Activated CD8-positive, alpha-beta memory T cell treated with anti-CD3 and anti-CD28 coated beads for 36 hours (primary cell): ENCODE results near the gene KLHDC10. TPM values are rescaled to one million over a fixed set of nuclear protein-coding genes. Genes with fewer than 3 reads are reported as not detected.
"Not testable (repeated sequence)": the region's sequence is repeated elsewhere in the genome, so short reads cannot be mapped to it uniquely, and the experiment has no call there.

ENCODE experiments used
- CTCF ChIA-PET: fragments of 350-600 bp; sonication (Branson Sonifier 250); formaldehyde crosslinking; loops from one replicate; lab custom pipeline; 2021; ENCODE audit warnings: antibody characterized with exemption; lab: Charles Lee
- POLR2A ChIA-PET: fragments of 350-600 bp; sonication (Branson Sonifier 250); formaldehyde crosslinking; loops from one replicate; lab custom pipeline; 2021; ENCODE audit warnings: antibody characterized with exemption; lab: Charles Lee
- total RNA-seq, 2 experiments: library from RNA; stranded (reverse); gene quantifications; one replicate each; pipeline ENCODE4 v1.2.3, GENCODE V29; 2021

The KLHDC10 gene
- 10 to 100 TPM; 17.9 TPM for total RNA-seq

GRCh38 chr7:130069978-130070860 is at the start of gene KLHDC10:
TSS of gene KLHDC10 (plus strand) at chr7:130070534. CDS start at chr7:130070644, 110 bp downstream.
- POLR2A ChIA-PET: interaction anchor here (0.6 to 0.9 kb wide), 2 partner anchors 19 to 135 kb away, joined by 3 to 4 read pairs; partner anchors contain the start of genes TMEM209 and ZC3HC1
- CTCF ChIA-PET: interaction anchor here (1.8 kb wide), 1 partner anchor 688 kb away, joined by 8 read pairs; no protein-coding TSS in a partner anchor

DNA sequence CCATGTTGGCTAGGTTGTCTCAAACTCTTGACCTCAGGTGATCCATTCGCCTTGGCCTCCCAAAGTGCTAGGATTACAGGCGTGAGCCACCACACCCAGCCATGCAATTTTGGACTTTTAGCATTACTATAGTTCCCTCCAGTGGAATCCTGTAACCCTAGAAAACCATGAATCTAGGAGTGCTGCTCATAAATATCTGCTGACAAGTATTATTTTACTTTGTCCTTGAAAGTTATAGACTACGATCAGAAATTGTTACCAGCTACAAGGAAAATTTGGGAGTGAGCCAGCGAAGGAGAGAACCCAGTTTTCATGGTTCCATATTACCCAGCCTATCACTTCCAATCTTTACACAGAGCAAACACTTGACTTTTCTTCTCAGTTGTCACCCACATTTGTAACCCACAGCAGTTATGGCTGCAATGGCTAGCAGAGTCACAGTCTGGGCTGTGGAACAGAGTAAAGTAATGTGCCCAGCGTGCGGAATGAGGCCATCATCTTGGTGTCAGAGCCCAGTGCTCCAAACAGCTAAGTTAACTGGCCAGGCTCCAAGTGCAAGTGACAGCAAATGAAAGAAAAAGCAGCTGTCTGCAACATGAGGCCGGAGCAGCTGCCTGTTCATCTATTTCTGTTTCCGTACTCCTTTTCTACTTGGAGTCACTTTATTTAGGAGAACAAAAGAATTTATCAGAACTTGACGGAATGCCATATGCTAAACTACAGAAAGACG is 49.1 kb upstream of the KLHDC10 start:
- POLR2A ChIA-PET: no interaction called here
- CTCF ChIA-PET: interaction anchor here (0.7 kb wide), 2 partner anchors 12 to 129 kb away, joined by 3 to 4 read pairs; no protein-coding TSS in a partner anchor

- ChIA-PET CTCF (no interaction called here), POLR2A (no interaction called here)
These were observed 48.2 kb upstream of the KLHDC10 start for GRCh38 chr7:130022115-130022514.

- POLR2A ChIA-PET: no interaction called here
- CTCF ChIA-PET: no interaction called here
These were observed 47.6 kb upstream of the KLHDC10 start for GRCh38 chr7:130022623-130023175.

- POLR2A ChIA-PET: interaction anchor here (0.6 kb wide), 1 partner anchor 10 kb away, joined by 6 read pairs; no protein-coding TSS in a partner anchor
- CTCF ChIA-PET: no interaction called here
These were observed 45.9 kb upstream of the KLHDC10 start for GRCh38 chr7:130024390-130024789.

DNA sequence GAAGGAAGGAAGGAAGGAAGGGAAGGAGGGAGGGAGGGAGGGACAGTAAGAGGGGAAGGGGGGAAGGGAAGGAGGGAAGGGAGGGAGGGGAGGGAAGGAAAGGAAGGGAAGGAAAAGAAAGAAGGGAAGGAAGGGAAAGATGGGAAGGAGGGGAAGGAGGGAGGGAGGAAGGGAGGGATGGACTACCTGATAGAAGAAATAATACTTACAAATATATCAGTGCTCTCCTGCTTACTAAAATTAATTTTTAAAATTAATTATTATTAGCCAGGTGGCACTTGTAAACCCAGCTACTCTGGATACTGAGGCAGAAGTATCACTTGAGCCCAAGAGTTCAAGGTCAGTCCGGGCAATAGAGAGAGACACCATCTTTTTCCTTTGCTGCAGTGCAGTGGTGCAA is 37.6 kb upstream of the KLHDC10 start:
- CTCF ChIA-PET: no interaction called here
- POLR2A ChIA-PET: interaction anchor here (0.9 kb wide), 1 partner anchor 526 kb away, joined by 8 read pairs; no protein-coding TSS in a partner anchor

GRCh38 chr7:130037703-130038102 is 32.6 kb upstream of the KLHDC10 start:
- ChIA-PET POLR2A (no interaction called here), CTCF (no interaction called here)

- POLR2A ChIA-PET: no interaction called here
- CTCF ChIA-PET: no interaction called here
These were observed 29.8 kb upstream of the KLHDC10 start for GRCh38 chr7:130040576-130040975.

- ChIA-PET POLR2A (interaction anchor here (0.6 kb wide), 1 partner anchor 102 kb away, joined by 3 read pairs; no protein-coding TSS in a partner anchor), CTCF (no interaction called here)
These were observed 22.5 kb upstream of the KLHDC10 start for GRCh38 chr7:130047831-130048230.

- CTCF ChIA-PET: no interaction called here
- POLR2A ChIA-PET: no interaction called here
These were observed 21.4 kb upstream of the KLHDC10 start for GRCh38 chr7:130048906-130049305.

- POLR2A ChIA-PET: interaction anchor here (0.5 kb wide), 1 partner anchor 25 kb away, joined by 7 read pairs; no protein-coding TSS in a partner anchor
- CTCF ChIA-PET: interaction anchor here (0.7 to 1.2 kb wide), 2 partner anchors 11 to 19 kb away, joined by 3 to 5 read pairs; no protein-coding TSS in a partner anchor
These were observed 18.1 kb upstream of the KLHDC10 start for GRCh38 chr7:130052250-130052649.

DNA sequence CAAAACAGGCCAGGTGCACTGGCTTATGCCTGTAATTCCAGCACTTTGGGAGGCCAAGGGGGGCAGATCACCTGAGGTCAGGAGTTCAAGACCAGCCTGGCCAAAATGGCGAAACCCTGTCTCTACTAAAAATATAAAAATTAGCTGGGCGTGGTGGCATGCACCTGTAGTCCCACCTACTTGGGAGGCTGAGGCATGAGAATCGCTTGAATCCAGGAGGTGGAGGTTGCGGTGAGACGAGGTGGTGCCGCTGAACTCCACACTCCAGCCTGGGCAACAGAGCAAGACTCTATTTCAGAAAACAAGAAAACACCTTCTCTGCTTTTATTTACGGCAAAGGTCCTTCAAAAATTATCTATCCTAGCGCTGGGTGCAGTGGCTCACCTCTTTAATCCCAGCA is 15.1 kb upstream of the KLHDC10 start:
- POLR2A ChIA-PET, CTCF ChIA-PET: not testable (repeated sequence)

DNA sequence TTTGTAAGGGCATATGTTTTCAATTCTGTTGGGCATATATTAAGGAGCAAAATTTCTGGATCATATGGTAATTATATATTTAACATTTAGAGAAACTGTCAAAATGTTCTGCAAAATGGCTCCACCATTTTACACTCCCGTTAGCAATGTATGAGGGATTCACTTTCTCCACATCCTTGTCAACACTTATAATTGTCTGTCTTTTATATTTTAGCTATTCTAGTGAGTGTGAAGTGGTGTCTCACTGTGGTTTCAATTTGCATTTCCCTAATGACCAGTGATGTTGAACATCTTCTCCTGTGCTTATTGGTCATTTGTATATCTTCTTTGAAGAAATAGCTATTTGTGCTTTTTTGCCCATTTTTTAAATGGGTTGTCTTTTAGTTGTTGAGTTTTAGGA is 8.1 kb upstream of the KLHDC10 start:
- POLR2A ChIA-PET: no interaction called here

DNA sequence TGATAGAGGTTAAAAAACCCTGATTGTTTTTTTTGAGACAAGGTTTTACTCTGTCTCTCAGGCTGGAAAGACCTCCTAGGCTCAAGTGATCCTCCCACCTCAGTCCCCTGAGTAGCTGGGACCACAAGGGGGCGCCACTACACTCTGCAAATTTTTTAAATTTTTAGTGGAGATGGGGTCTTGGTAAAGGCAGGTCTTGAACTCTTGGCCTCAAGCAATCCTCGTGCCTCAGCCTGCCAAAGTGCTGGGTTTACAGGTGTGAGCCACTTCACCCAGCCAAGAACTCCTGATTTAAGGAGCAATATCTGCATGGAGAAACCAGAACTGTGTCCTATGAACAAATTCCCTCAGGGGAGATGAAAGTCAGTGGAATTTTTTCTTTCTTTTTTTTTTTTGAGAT is 7.3 kb upstream of the KLHDC10 start:
- CTCF ChIA-PET: interaction anchor here (0.6 to 1.7 kb wide), 5 partner anchors 11 to 752 kb away, joined by 3 to 5 read pairs (median 4); no protein-coding TSS in a partner anchor
- POLR2A ChIA-PET: no interaction called here

More for the DNA sequence above, 8.1 kb upstream of the KLHDC10 start:
- CTCF ChIA-PET: interaction anchor here (0.6 to 1.7 kb wide), 2 partner anchors 27 to 276 kb away, joined by 3 to 4 read pairs; no protein-coding TSS in a partner anchor

- CTCF ChIA-PET, POLR2A ChIA-PET: not testable (repeated sequence)
These were observed 5.8 kb upstream of the KLHDC10 start for GRCh38 chr7:130064580-130064926.

DNA sequence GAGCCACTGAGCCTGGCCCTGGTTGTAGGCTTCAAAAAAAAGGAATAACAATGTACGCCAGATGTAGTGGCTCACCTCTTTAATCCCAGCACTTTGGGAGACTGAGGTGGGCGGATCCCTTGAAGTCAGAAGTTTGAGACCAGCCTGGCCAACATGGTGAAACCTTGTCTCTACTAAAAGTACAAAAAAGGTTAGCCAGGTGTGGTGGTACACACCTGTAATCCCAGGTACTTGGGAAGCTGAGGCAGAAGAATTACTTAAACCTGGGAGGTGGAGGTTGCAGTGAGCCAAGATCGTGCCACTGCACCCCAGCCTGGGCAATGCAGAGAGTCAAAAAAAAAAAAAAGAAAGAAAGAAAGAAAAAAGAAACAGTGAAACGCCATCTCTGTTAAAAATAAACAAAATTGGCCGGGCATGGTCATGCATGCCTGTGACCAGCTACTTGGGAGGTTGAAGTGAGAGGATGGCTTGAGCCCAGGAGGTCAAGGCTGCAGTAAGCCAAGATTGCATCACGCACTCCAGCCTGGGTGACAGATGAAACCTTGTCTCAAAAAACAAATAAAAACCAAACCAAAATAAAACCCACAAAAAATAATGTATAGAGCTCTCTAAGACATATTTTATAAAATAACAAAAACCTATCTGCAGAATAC is 4.7 kb upstream of the KLHDC10 start:
- ChIA-PET POLR2A (no interaction called here), CTCF (interaction anchor here (0.7 kb wide), 1 partner anchor 51 kb away, joined by 3 read pairs; no protein-coding TSS in a partner anchor)

DNA sequence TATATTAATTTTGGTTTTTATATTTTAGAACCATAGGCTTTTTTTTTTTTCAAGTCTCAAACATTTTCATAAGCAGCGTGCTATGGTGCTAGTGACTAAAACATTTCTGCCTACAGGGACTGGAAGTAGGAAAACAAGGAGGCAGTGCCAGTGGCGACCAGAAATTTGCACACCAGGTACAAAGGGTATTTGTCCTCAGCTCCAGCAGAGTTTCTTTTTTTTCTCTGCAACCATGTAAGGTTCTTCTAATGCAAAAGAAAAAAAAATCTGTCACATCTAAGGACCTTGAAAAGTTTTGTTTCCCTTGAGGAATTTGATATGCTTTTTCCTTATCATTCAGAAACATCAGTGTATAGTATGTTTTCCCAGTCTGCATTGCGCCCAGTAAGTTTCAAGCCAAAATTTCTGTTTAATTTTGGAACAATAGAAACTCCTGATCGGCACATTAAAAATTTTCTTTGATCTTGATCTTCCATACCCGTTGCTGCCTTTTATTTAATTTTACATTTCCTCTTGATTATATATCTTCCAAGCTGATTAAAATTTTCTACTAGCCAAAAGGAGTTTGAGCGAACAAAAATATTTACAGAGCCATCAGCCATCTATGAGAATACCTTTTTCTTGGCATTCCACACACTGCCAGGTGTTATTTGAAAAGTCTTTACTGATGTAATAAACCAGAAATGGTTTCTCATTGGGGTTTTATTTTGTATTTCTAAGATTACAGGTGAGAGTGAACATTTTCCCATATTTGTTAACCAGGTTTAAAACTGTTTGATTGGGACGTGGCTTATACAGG is 956 bp upstream of the KLHDC10 start:
- ChIA-PET POLR2A (interaction anchor here (0.9 kb wide), 1 partner anchor 136 kb away, joined by 3 read pairs; the partner anchor contains the start of gene TMEM209), CTCF (interaction anchor here (0.7 to 1.8 kb wide), 2 partner anchors 111 to 689 kb away, joined by 3 to 8 read pairs; no protein-coding TSS in a partner anchor)
